Naive thymus-derived CD4-positive, alpha-beta T cell (primary cell): ENCODE measurements around the gene WDR83. TPM values are rescaled to one million over a fixed set of nuclear protein-coding genes. Genes with fewer than 3 reads are reported as not detected.
"Not testable (repeated sequence)": the region's sequence is repeated elsewhere in the genome, so short reads cannot be mapped to it uniquely, and the experiment has no call there.

Experiments used
- ATAC-seq: fragments of 150-1000 bp; cut with Tn5 transposase; 2 replicates; pipeline ENCODE4 v1.10.0; 2021; ENCODE audit warnings: mild to moderate bottlenecking, moderate library complexity
- CTCF ChIA-PET: fragments of 350-600 bp; sonication (Branson Sonifier 250); formaldehyde crosslinking; loops from one replicate; lab custom pipeline; 2021; ENCODE audit warnings: antibody characterized with exemption; lab: Charles Lee
- POLR2A ChIA-PET: fragments of 350-600 bp; sonication (Branson Sonifier 250); formaldehyde crosslinking; loops from one replicate; lab custom pipeline; 2021; ENCODE audit warnings: antibody characterized with exemption, inconsistent platforms; lab: Charles Lee
- DNase-seq, 9 donors: peaks; one replicate each; pipeline versions ENCODE4 v3.0.0 to v3.0.0-alpha.2; 2020 to 2022; ENCODE audit warnings: mixed read lengths in 1 of 9
- H3K27ac ChIP-seq: one replicate; pipeline ENCODE4 v1.7.0; 2013; ENCODE audit warnings: mild to moderate bottlenecking, low read depth, low read length, moderate library complexity
- H3K27me3 ChIP-seq, 2 donors: one replicate each; pipeline ENCODE4 v1.7.0; 2013; ENCODE audit warnings: low read length in 2 of 2, mild to moderate bottlenecking in 2 of 2, moderate library complexity in 2 of 2; ENCODE audit not compliant: control insufficient read depth in 2 of 2, insufficient read depth in 2 of 2
- H3K36me3 ChIP-seq, 3 experiments: 1 replicate in 2 of 3; 2 replicates in 1 of 3; pipeline ENCODE4 v1.7.0; 2013; ENCODE audit warnings: low read length in 3 of 3, mild to moderate bottlenecking in 3 of 3, moderate library complexity in 1 of 3; ENCODE audit not compliant: insufficient read depth in 3 of 3, control insufficient read depth in 2 of 3
- H3K4me1 ChIP-seq, 2 donors: one replicate each; pipeline ENCODE4 v1.7.0; 2013; ENCODE audit warnings: low read length in 2 of 2, mild to moderate bottlenecking in 2 of 2, moderate library complexity in 1 of 2; ENCODE audit not compliant: control insufficient read depth in 2 of 2, insufficient read depth in 2 of 2
- H3K4me3 ChIP-seq: 2 replicates; pipeline ENCODE4 v1.7.0; 2013; ENCODE audit warnings: mild to moderate bottlenecking, low read length
- H3K9me3 ChIP-seq, 3 experiments: 1 replicate in 2 of 3; 2 replicates in 1 of 3; pipeline ENCODE4 v1.7.0; 2013; ENCODE audit warnings: low read length in 3 of 3; ENCODE audit not compliant: control insufficient read depth in 2 of 3
- H3K27ac Mint-ChIP-seq, 9 donors: one replicate each; pipeline ENCODE4 v1.8.0; 2020 to 2022; ENCODE audit warnings: mixed read lengths in 9 of 9, mild to moderate bottlenecking in 8 of 9, moderate library complexity in 5 of 9, inconsistent platforms in 2 of 9
- H3K27me3 Mint-ChIP-seq, 5 donors: one replicate each; pipeline ENCODE4 v1.8.0; 2021 to 2022; ENCODE audit warnings: mixed read lengths in 5 of 5, mild to moderate bottlenecking in 1 of 5
- H3K36me3 Mint-ChIP-seq, 5 donors: one replicate each; pipeline ENCODE4 v1.8.0; 2020 to 2022; ENCODE audit warnings: mixed read lengths in 5 of 5, mild to moderate bottlenecking in 3 of 5, inconsistent platforms in 1 of 5
- H3K4me1 Mint-ChIP-seq, 7 donors: one replicate each; pipeline ENCODE4 v1.8.0; 2020 to 2022; ENCODE audit warnings: mixed read lengths in 7 of 7, mild to moderate bottlenecking in 3 of 7, inconsistent platforms in 1 of 7
- H3K4me3 Mint-ChIP-seq, 10 donors: one replicate each; pipeline ENCODE4 v1.8.0; 2020 to 2022; ENCODE audit warnings: mild to moderate bottlenecking in 10 of 10, mixed read lengths in 10 of 10, moderate library complexity in 6 of 10, inconsistent platforms in 2 of 10
- H3K9me3 Mint-ChIP-seq, 11 donors: one replicate each; pipeline ENCODE4 v1.8.0; 2020 to 2022; ENCODE audit warnings: mixed read lengths in 11 of 11, mild to moderate bottlenecking in 4 of 11, inconsistent platforms in 1 of 11, moderate library complexity in 1 of 11
- intact Hi-C, 2 donors: fragments of 100-400 bp; cut with micrococcal nuclease; formaldehyde crosslinking; loops; one replicate each; pipeline ENCODE4 v1.15.1; 2023
- polyA plus RNA-seq, 2 donors: library from polyadenylated mRNA; unstranded; fragments of 300-500 nt; fragmentation: Illumina TruSeq; gene quantifications; one replicate each; pipeline ENCODE4 v1.2.3, GENCODE V29; 2021
- total RNA-seq, 6 experiments: library from RNA in 5 of 6; stranded (reverse) in 5 of 6; gene quantifications; 1 replicate in 5 of 6; 2 replicates in 1 of 6; pipeline ENCODE4 v1.2.3 and lab custom pipeline; 2021 to 2026

The WDR83 gene
- 10 to 100 TPM in 3 of 5 experiments, 1 to 10 TPM in 2; 7.8 to 18.6 (median 14.7) TPM for total RNA-seq
- polyA plus RNA-seq: 10 to 100 TPM; 13.9 to 20.6 TPM
- total RNA-seq (lab: John Stamatoyannopoulos, UW): 7.1 reads per million, percentile 30 among the genes with 10 or more reads in this experiment

- Mint-ChIP-seq H3K27me3 (no peaks in the 10 kb centered on the region), H3K4me3 (peak within 1 kb of the TSS; percentile 90 to 100 (median 98)), H3K9me3 (no peaks in the 10 kb centered on the region), H3K36me3 (peaks cover 0 to 19% (median 4%) of the 10 kb centered on the region in 5 donors), H3K27ac (peak within 1 kb of the TSS; percentile 77 to 100 (median 91)), H3K4me1 (peaks cover 22 to 69% (median 45%) of the 10 kb centered on the region in 7 donors)
- intact Hi-C loops: loop anchor here (1.0 to 10.0 kb wide), 8 partner anchors 56 to 872 kb away; partner anchors contain the start of genes ZNF490 (in 2 of the 2), ZNF563 (in 2 of the 2), ZNF791 (in 2 of the 2) and TNPO2 (in 1 of the 2)
- peaks cover 38% of the 10 kb centered on the region in 2 donors for H3K4me1 ChIP-seq
- CTCF ChIA-PET: no interaction called here
- peak; percentile 82 for ATAC-seq
- H3K4me3 ChIP-seq: peak within 1 kb of the TSS; percentile 92
- POLR2A ChIA-PET: interaction anchor here (0.6 to 2.0 kb wide), 10 partner anchors 11 to 263 kb away, joined by 3 to 13 read pairs (median 4); partner anchors contain the start of genes DHPS, TRIR, ZNF490 and ZNF791
- peak within 1 kb of the TSS; percentile 99 for H3K27ac ChIP-seq
- H3K36me3 ChIP-seq: peaks cover 1 to 39% (median 5%) of the 10 kb centered on the region in 3 experiments
- DNase-seq: peak; percentile 56 to 86 (median 72)
- H3K9me3 ChIP-seq: no peaks in the 10 kb centered on the region
- H3K27me3 ChIP-seq: no peaks in the 10 kb centered on the region
Observed at GRCh38 chr19:12666265-12667048, at the start of gene WDR83, which contains the start of gene MAN2B1. Gene WDR83 (plus strand): TSS chr19:12666807. CDS start chr19:12669791, 2,984 bp downstream. Gene MAN2B1 (minus strand): TSS chr19:12666742. CDS start chr19:12666701, 41 bp downstream.

GRCh38 chr19:12617646-12618045 is 49.0 kb upstream of the WDR83 start:
- POLR2A ChIA-PET: no interaction called here
- no peak overlapping the region for H3K27ac ChIP-seq
- DNase-seq (no peak), ATAC-seq (no peak)
- Mint-ChIP-seq H3K4me1 (peaks cover 23 to 65% (median 34%) of the 10 kb centered on the region in 7 donors), H3K27ac (peak overlapping the region in 1 of 9 donors; percentile 42), H3K9me3 (peaks cover 0 to 5% (median 0%) of the 10 kb centered on the region in 11 donors), H3K36me3 (peaks cover 3 to 58% (median 6%) of the 10 kb centered on the region in 5 donors), H3K4me3 (no peak overlapping the region), H3K27me3 (no peaks in the 10 kb centered on the region)
- no peaks in the 10 kb centered on the region for H3K27me3 ChIP-seq
- peaks cover 0 to 3% (median 0%) of the 10 kb centered on the region in 3 experiments for H3K36me3 ChIP-seq
- intact Hi-C loops: loop anchor here in 1 of 2 donors (10.0 kb wide), 1 partner anchor 537 kb away; the partner anchor contains the start of genes IER2 and STX10
- CTCF ChIA-PET: interaction anchor here (0.7 kb wide), 1 partner anchor 476 kb away, joined by 3 read pairs; no protein-coding TSS in a partner anchor
- no peak overlapping the region for H3K4me3 ChIP-seq
- H3K4me1 ChIP-seq: peaks cover 26 to 36% of the 10 kb centered on the region in 2 donors
- no peaks in the 10 kb centered on the region for H3K9me3 ChIP-seq

DNA sequence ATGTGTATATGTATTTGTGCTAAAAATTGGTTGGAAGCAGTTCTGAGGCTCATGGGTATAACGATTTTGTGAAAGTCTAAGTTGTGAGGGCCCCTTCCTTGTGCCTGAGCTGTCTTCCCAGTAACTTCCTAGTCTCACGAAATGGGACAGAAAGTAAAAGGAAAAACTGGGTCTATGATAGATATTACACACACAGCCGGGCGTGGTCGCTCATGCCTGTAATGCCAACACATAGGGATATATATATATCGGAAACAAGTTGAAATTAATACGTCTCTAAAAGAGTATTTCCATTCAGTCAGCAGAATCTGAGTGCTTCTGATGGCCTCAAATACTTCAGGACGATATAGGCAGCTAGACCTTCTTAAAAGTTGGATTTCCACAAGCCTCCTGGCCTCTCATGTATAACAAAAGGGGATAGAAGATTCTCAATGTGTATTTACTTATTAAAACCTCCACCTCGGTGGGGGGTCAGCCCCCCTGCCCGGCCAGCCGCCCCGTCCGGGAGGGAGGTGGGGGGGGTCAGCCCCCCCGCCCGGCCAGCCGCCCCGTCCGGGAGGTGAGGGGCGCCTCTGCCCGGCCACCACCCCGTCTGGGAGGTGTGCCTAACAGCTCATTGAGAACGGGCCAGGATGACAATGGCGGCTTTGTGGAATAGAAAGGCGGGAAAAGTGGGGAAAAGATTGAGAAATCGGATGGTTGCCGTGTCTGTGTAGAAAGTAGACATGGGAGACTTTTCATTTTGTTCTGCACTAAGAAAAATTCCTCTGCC is 45.2 kb upstream of the WDR83 start:
- peaks cover 0 to 57% (median 7%) of the 10 kb centered on the region in 5 donors for H3K36me3 Mint-ChIP-seq
- H3K4me3 ChIP-seq, H3K27ac ChIP-seq, POLR2A ChIA-PET, intact Hi-C loops, H3K27me3 Mint-ChIP-seq, H3K9me3 Mint-ChIP-seq, ATAC-seq, CTCF ChIA-PET, H3K4me3 Mint-ChIP-seq, H3K4me1 ChIP-seq, H3K27me3 ChIP-seq, DNase-seq, H3K9me3 ChIP-seq: not testable (repeated sequence)
- peaks cover 6 to 39% (median 19%) of the 10 kb centered on the region in 7 donors for H3K4me1 Mint-ChIP-seq
- peaks cover 3 to 21% (median 8%) of the 10 kb centered on the region in 3 experiments for H3K36me3 ChIP-seq
- H3K27ac Mint-ChIP-seq: peak overlapping the region in 1 of 9 donors; percentile 59

DNA sequence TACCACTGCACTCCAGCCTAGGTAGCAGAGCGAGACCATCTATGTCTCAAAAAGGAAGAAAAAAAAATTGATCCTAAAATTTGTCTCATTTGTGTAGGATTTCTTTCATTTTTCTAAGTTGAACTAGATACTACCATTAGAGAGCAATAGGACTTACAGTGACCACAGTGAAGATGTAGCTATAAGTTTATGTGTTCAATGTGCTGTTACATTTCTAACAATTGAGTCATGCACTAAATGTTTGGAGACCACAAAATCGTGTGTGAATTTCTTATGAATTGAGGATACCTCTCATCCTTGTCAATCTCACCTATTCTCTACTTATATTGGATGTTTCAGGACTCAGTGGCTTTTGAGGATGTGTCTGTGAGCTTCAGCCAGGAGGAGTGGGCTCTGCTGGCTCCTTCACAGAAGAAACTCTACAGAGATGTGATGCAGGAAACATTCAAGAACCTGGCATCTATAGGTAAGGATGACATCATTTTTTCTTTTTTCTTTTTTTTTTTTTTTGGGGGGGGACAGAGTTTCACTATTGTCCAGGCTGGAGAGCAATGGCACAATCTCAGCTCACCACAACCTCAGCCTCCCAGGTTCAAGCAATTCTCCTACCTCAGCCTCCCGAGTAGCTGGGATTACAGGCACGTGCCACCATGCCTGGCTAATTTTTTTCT is 43.1 kb upstream of the WDR83 start:
- CTCF ChIA-PET: interaction anchor here (0.7 to 1.1 kb wide), 3 partner anchors 10 to 46 kb away, joined by 3 to 6 read pairs (median 3); a partner anchor contains a TSS
- Histone ChIP-seq H3K36me3 (peaks cover 21 to 41% (median 24%) of the 10 kb centered on the region in 3 experiments), H3K27ac (no peak overlapping the region), H3K9me3 (peaks cover 0 to 18% (median 9%) of the 10 kb centered on the region in 3 experiments), H3K4me3 (no peak overlapping the region), H3K4me1 (peaks cover 3 to 6% of the 10 kb centered on the region in 2 donors), H3K27me3 (no peaks in the 10 kb centered on the region)
- Mint-ChIP-seq H3K36me3 (peaks cover 8 to 65% (median 19%) of the 10 kb centered on the region in 5 donors), H3K9me3 (peaks cover 0 to 18% (median 7%) of the 10 kb centered on the region in 11 donors), H3K27ac (peak overlapping the region in 1 of 9 donors; percentile 30), H3K4me1 (peaks cover 5 to 25% (median 14%) of the 10 kb centered on the region in 7 donors), H3K27me3 (no peaks in the 10 kb centered on the region), H3K4me3 (no peak overlapping the region)
- POLR2A ChIA-PET: interaction anchor here (0.5 to 1.4 kb wide), 4 partner anchors 9 to 45 kb away, joined by 3 to 4 read pairs (median 3); a partner anchor contains a TSS
- intact Hi-C loops: no loop called here
- no peak for ATAC-seq
- no peak for DNase-seq

GRCh38 chr19:12626958-12627357 is 39.6 kb upstream of the WDR83 start:
- Mint-ChIP-seq H3K4me1 (peaks cover 0 to 8% (median 5%) of the 10 kb centered on the region in 7 donors), H3K9me3 (peaks cover 0 to 33% (median 8%) of the 10 kb centered on the region in 11 donors), H3K27ac (peak overlapping the region in 1 of 9 donors; percentile 14), H3K36me3 (peaks cover 16 to 76% (median 34%) of the 10 kb centered on the region in 5 donors), H3K27me3 (no peaks in the 10 kb centered on the region), H3K4me3 (no peak overlapping the region)
- ATAC-seq (no peak), DNase-seq (no peak)
- POLR2A ChIA-PET: interaction anchor here (1.4 kb wide), 1 partner anchor 14 kb away, joined by 4 read pairs; no protein-coding TSS in a partner anchor
- Histone ChIP-seq H3K4me1 (no peaks in the 10 kb centered on the region), H3K27me3 (no peaks in the 10 kb centered on the region), H3K27ac (no peak overlapping the region), H3K4me3 (no peak overlapping the region), H3K9me3 (peaks cover 0 to 24% (median 9%) of the 10 kb centered on the region in 3 experiments), H3K36me3 (peaks cover 25 to 54% (median 32%) of the 10 kb centered on the region in 3 experiments)
- intact Hi-C loops: no loop called here
- CTCF ChIA-PET: interaction anchor here (1.7 kb wide), 1 partner anchor 13 kb away, joined by 6 read pairs; no protein-coding TSS in a partner anchor
